HCT116 (cell line): ENCODE data around the gene SMIM5. TPM values are rescaled to one million over a fixed set of nuclear protein-coding genes. Genes with fewer than 3 reads are reported as not detected.

Source experiments
- ATAC-seq: fragments of 200-7000 bp; cut with Tn5 transposase; 2 replicates; pipeline ENCODE4 v1.9.1; 2020; ENCODE audit warnings: mild to moderate bottlenecking, moderate library complexity
- BruUV-seq: library from RNA; stranded (reverse); fragments of 400-500 nt; replicated peaks from 2 replicates; lab custom pipeline; 2021; lab: Mats Ljungman, UMichigan
- CTCF ChIA-PET: fragments of 300-600 bp; sonication (Branson Sonifier 250); formaldehyde crosslinking; loops from one replicate; lab custom pipeline; 2021; ENCODE audit warnings: antibody characterized with exemption; lab: Charles Lee
- POLR2A ChIA-PET: fragments of 300-600, 350-600 bp; sonication (Branson Sonifier 250); formaldehyde crosslinking; loops from one replicate; lab custom pipeline; 2021; ENCODE audit warnings: antibody characterized with exemption; lab: Charles Lee
- RAD21 ChIA-PET, 2 experiments: fragments of 300-600 bp; sonication (Branson Sonifier 250); formaldehyde crosslinking; loops; one replicate each; lab custom pipeline; 2023; ENCODE audit warnings: low total read pairs in 2 of 2; ENCODE audit not compliant: uncharacterized antibody in 2 of 2, unreplicated experiment in 2 of 2, low non-redundant PET in 1 of 2; lab: Charles Lee
- DNase-seq: peaks from one replicate; pipeline ENCODE4 v3.0.0-alpha.2; 2010; ENCODE audit warnings: low read depth, low spot score
- H2AFZ ChIP-seq: fragments of 200-600 bp; shearing (Covaris generic), sonication (generic); 2 replicates; pipeline ENCODE4 v1.6.1; 2017; ENCODE audit warnings: low read depth, mixed run types, mixed read lengths, antibody characterized with exemption, low read length; ENCODE audit not compliant: poor library complexity, severe bottlenecking
- H3K27ac ChIP-seq: 2 replicates; pipeline ENCODE4 v1.5.1; 2012; ENCODE audit warnings: low read depth, low read length
- H3K27me3 ChIP-seq: fragments of 200-600 bp; sonication (generic); 2 replicates; pipeline ENCODE4 v1.6.1; 2016; ENCODE audit warnings: mixed run types, low read length, mixed read lengths; ENCODE audit not compliant: insufficient read depth
- H3K36me3 ChIP-seq, 2 experiments: fragments of 200-500 bp in 1 of 2; fragments of 200-600 bp in 1 of 2; sonication (Bioruptor generic) in 1 of 2; sonication (generic) in 1 of 2; 2 replicates each; pipeline versions ENCODE4 v1.5.1 to v1.6.1; 2014 to 2016; ENCODE audit warnings: low read length in 2 of 2, inconsistent platforms in 1 of 2, mixed read lengths in 1 of 2, mixed run types in 1 of 2; ENCODE audit not compliant: insufficient read depth in 2 of 2, control insufficient read depth in 1 of 2
- H3K4me1 ChIP-seq, 2 experiments: fragments of 200-600 bp in 1 of 2; sonication (generic) in 1 of 2; 2 replicates each; pipeline versions ENCODE4 v1.5.1 to v1.6.1; 2012 to 2017; ENCODE audit warnings: low read length in 2 of 2, inconsistent platforms in 1 of 2, mild to moderate bottlenecking in 1 of 2, mixed read lengths in 1 of 2, mixed run types in 1 of 2, moderate library complexity in 1 of 2; ENCODE audit not compliant: insufficient read depth in 2 of 2, control insufficient read depth in 1 of 2
- H3K4me2 ChIP-seq: fragments of 200-600 bp; sonication (generic); 2 replicates; pipeline ENCODE4 v1.6.1; 2017; ENCODE audit warnings: mixed run types, low read length, mixed read lengths
- H3K4me3 ChIP-seq, 2 experiments: fragments of 200-600 bp in 1 of 2; sonication (generic) in 1 of 2; replicated peaks in 1 of 2; 2 replicates each; pipeline ENCODE4 v1.5.1; 2011 to 2016; ENCODE audit warnings: low read length in 2 of 2, control low read depth in 1 of 2, low read depth in 1 of 2, mild to moderate bottlenecking in 1 of 2, mixed read lengths in 1 of 2, mixed run types in 1 of 2
- H3K79me2 ChIP-seq: fragments of 200-600 bp; sonication (generic); 2 replicates; pipeline ENCODE4 v1.6.1; 2017; ENCODE audit warnings: mild to moderate bottlenecking, mixed run types, low read length, moderate library complexity, mixed read lengths; ENCODE audit not compliant: insufficient read depth
- H3K9ac ChIP-seq: fragments of 200-600 bp; sonication (generic); 2 replicates; pipeline ENCODE4 v1.6.1; 2016; ENCODE audit warnings: low read length, mixed read lengths
- H3K9me2 ChIP-seq: fragments of 200-600 bp; sonication (generic), shearing (Covaris generic); 2 replicates; pipeline ENCODE4 v1.6.1; 2017; ENCODE audit warnings: mixed run types, mild to moderate bottlenecking, moderate library complexity; ENCODE audit not compliant: insufficient read depth
- H3K9me3 ChIP-seq, 2 experiments: fragments of 200-500 bp in 1 of 2; fragments of 200-600 bp in 1 of 2; sonication (Bioruptor generic) in 1 of 2; sonication (generic) in 1 of 2; 2 replicates each; pipeline ENCODE4 v1.6.1; 2014 to 2017; ENCODE audit warnings: low read length in 2 of 2, mixed read lengths in 2 of 2, inconsistent platforms in 1 of 2, low read depth in 1 of 2, mild to moderate bottlenecking in 1 of 2, mixed run types in 1 of 2, moderate library complexity in 1 of 2; ENCODE audit not compliant: control insufficient read depth in 1 of 2, insufficient read depth in 1 of 2
- H4K20me1 ChIP-seq: fragments of 200-600 bp; sonication (generic), shearing (Covaris generic); 2 replicates; pipeline ENCODE4 v1.6.1; 2017; ENCODE audit warnings: mixed run types, mild to moderate bottlenecking, moderate library complexity; ENCODE audit not compliant: insufficient read depth
- ATF3 ChIP-seq: IDR thresholded peaks from 2 replicates; pipeline ENCODE4 v1.6.1; 2012
- CTCF ChIP-seq, 3 experiments: fragments of 200-600 bp in 1 of 3; sonication (generic) in 1 of 3; IDR thresholded peaks in 2 of 3; conservative IDR thresholded peaks in 1 of 3; 2 replicates each; pipeline ENCODE4 v1.5.1; 2012 to 2017; ENCODE audit warnings: low read depth in 2 of 3, low read length in 2 of 3, antibody characterized with exemption in 1 of 3, borderline replicate concordance in 1 of 3, control low read depth in 1 of 3, mild to moderate bottlenecking in 1 of 3, mixed read lengths in 1 of 3, mixed run types in 1 of 3, moderate library complexity in 1 of 3; ENCODE audit not compliant: insufficient read depth in 1 of 3
- ELF1 ChIP-seq: IDR thresholded peaks from 2 replicates; pipeline ENCODE4 v1.6.1; 2012; ENCODE audit warnings: low read depth, borderline replicate concordance
- MAX ChIP-seq: IDR thresholded peaks from 2 replicates; pipeline ENCODE4 v1.6.1; 2012
- POLR2A ChIP-seq: IDR thresholded peaks from 2 replicates; pipeline ENCODE4 v1.7.0; 2011; ENCODE audit warnings: borderline replicate concordance; ENCODE audit not compliant: insufficient read depth, insufficient read length; ENCODE audit errors: extremely low read depth
- TCF7L2 ChIP-seq: IDR thresholded peaks from 2 replicates; pipeline ENCODE4 v1.7.0; 2011; ENCODE audit warnings: borderline replicate concordance, inconsistent platforms; ENCODE audit not compliant: insufficient read depth, insufficient read length; ENCODE audit errors: extremely low read depth
- intact Hi-C: fragments of 100-400 bp; cut with micrococcal nuclease; formaldehyde crosslinking; loops from 2 replicates; pipeline ENCODE4 v1.10.0; 2022
- total RNA-seq: library from RNA; stranded (reverse); gene quantifications from one replicate; pipeline ENCODE4 v1.2.1, GENCODE V29; 2021; ENCODE audit not compliant: unreplicated experiment

The SMIM5 gene
- total RNA-seq, 1 experiment from 2014 or later: 0.12 TPM

- ATAC-seq (no peak), DNase-seq (no peak)
- H3K27me3 ChIP-seq: no peaks in the 10 kb centered on the region
- TF ChIP-seq TCF7L2 (no peak), CTCF (IDR thresholded peaks at IDR 0.05 in 2 of 3, conservative IDR thresholded peaks at IDR 0.05 in 1 of 3; ENCODE audit: borderline replicate concordance in 1 of 3, insufficient read depth in 1 of 3, low read depth in 2 of 3, low read length in 2 of 3) (no peak), ELF1 (no peak), ATF3 (no peak), MAX (no peak), POLR2A (no peak)
- no peaks in the 10 kb centered on the region for H3K79me2 ChIP-seq
- no peaks in the 10 kb centered on the region for H4K20me1 ChIP-seq
- no peak overlapping the region for H3K27ac ChIP-seq
- no peak overlapping the region for H2AFZ ChIP-seq
- no TSS peak for BruUV-seq
- H3K9me2 ChIP-seq: no peaks in the 10 kb centered on the region
- ChIA-PET POLR2A (no interaction called here), CTCF (interaction anchor here (1.4 kb wide), 1 partner anchor 112 kb away, joined by 4 read pairs; no protein-coding TSS in a partner anchor), RAD21 (no interaction called here)
- no peaks in the 10 kb centered on the region for H3K9me3 ChIP-seq
- intact Hi-C loops: no loop called here
- no peak overlapping the region for H3K4me3 ChIP-seq
- no peak overlapping the region for H3K9ac ChIP-seq
- no peak overlapping the region for H3K4me2 ChIP-seq
- 0 out of 4 replicates have a peak, but pooled peaks cover 0 to 2% of the 10 kb centered on the region in 2 experiments for H3K36me3 ChIP-seq
- H3K4me1 ChIP-seq: peaks cover 26 to 39% of the 10 kb centered on the region in 2 experiments
These were observed 2.5 kb downstream of the SMIM5 start for GRCh38 chr17:75635610-75636202.
